Stimulated activated CD8-positive, alpha-beta memory T cell treated with anti-CD3 and anti-CD28 coated beads, Interleukin-4, amount 100 ng/mL, for 48 hours (primary cell): ENCODE results near the gene PHF13.
"Not testable (repeated sequence)": the region's sequence is repeated elsewhere in the genome, so short reads cannot be mapped to it uniquely, and the experiment has no call there.

Experiments used
- DNase-seq: peaks from one replicate; pipeline ENCODE4 v3.0.0-alpha.2; 2020

Gene PHF13

GRCh38 chr1:6587261-6588005, 26.1 kb upstream of the PHF13 start:
- DNase-seq, result no peak

GRCh38 chr1:6588128-6588892, 25.2 kb upstream of the PHF13 start:
- no peak for DNase-seq

GRCh38 chr1:6588893-6589520, 24.5 kb upstream of the PHF13 start:
- no peak for DNase-seq

DNA sequence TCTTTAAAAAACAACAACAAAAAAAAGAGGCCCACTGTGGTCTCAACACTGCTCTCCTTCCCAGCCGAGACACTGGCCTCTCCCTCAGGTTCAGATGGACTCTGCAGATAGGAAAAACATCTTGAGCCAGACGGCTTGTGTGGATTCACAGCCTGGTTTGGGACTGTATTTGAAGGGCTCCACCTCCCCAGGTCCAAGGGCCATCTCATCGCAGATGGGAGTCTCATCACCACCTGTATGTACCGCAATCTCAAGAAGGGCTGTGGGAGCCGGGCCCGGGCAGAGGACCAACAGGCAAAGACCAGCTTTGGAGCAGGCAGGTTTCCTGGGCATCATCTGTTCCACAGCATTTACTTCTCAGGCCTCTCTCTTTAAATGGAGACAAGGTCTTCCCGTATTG, 23.5 kb upstream of the PHF13 start:
- DNase-seq, result no peak

DNA sequence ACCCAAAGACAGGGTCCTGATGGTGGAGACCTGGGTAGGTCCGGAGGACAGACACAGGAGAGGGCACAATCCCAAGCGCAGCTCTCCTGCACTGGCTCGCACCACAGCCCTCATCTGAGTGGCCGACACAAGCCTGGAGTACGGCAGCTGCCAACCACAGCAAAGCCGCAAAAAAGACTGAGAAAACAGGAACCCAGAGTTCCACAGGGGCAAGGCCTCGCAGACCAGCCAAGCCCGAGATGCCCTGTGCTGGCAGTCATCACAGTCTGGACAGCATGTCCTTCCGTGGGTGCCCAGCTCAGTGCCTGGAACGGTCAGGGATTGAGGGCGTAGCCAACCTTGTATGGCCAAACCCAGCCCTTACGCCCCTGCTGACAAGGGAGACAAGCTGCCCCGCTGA, 22.3 kb upstream of the PHF13 start:
- DNase-seq, result no peak

GRCh38 chr1:6591644-6592043, 21.9 kb upstream of the PHF13 start:
- no peak for DNase-seq

GRCh38 chr1:6592441-6592840, 21.1 kb upstream of the PHF13 start:
- no peak for DNase-seq

DNA sequence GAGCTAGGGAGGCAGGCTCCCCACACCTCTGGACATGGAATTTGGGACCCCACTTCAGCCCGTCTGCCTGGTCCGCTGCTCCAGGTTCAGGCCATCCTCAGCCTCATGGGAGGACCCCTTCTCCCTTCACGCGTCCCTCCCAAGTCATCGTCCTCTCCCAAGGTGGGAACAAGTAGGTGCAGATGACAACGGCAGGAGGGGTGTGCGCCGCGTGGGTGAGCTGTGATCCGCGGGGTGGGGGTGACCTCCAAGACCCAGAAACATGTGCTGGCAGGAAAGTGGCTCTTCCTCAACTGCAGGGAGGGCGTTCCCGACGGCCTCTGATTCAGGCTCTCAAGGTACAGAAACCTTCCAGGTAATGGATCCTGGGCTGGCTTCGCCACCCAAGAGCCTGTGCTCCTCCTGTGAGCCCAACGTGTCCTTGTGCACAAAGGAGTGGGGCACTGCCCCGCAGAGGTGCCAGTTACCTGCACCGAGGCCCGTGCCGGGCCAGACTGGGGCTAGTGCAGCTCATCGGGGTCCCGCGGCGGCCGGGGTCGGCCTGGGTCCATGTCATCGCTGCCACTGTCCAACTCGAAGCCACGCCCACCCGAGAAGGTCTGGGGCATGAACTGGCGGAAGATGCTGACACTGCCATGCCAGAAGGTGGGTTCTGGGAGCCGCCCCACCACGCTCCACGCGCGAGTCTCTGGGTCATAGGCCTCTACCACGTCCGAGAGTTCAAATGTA, 20.5 kb upstream of the PHF13 start:
- no peak for DNase-seq

- no peak for DNase-seq
Observed at GRCh38 chr1:6593810-6594209, 19.7 kb upstream of the PHF13 start.

DNA sequence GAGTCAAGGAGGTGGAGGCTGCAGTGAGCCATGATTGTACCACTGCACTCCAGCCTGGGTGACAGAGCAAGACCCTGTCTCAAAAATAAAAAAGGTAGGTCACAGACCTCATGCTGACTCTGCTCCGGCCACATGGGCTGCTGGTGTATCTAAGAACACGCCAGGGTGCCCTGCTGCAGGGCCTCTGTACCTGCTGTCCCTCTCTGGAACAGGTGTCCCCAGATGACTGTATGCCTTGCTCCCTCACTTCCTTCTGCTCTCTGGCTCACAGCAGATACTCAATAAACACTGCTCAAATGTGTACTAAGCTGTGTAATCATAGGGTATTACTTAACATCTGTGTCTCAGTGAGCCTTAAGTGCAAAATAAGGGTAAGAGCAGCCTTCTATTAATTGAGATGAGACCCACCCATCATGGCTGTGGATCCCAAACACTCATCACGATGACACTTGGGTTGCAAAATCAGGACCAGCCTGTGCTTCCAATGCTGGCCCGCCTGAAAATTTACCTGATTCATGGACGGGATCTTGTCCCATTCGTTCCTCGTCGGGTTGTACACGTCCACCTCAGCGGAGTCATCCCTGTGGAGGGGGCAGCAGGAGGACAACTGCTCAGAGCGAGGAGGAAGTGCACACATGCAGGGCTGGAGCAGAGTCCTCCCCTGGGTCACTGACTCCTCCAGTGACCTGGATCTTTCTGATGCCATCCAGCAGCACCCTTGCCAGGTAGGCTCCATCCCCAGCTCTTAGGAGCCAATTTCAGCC, 18.4 kb upstream of the PHF13 start:
- no peak for DNase-seq

DNA sequence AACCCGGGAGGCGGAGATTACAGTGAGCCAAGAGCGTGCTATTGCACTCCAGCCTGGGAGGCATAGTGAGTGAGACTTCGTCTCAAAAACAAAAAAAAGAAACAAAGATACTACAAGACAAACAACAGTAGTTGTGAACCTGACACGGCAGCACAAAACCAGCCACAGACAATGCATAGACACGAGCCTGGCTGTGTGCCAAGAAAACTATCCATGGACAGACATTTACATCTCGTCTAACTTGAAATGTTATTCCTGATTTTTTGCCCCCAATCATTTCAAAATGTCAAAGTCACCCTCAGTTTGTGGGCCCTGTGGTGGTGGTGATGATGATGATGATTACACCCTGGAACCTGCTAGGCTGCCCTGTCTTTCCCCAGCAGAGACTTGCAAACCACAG, 17.2 kb upstream of the PHF13 start:
- no peak for DNase-seq

- no peak for DNase-seq
Observed at GRCh38 chr1:6596886-6597776, 16.4 kb upstream of the PHF13 start.

DNA sequence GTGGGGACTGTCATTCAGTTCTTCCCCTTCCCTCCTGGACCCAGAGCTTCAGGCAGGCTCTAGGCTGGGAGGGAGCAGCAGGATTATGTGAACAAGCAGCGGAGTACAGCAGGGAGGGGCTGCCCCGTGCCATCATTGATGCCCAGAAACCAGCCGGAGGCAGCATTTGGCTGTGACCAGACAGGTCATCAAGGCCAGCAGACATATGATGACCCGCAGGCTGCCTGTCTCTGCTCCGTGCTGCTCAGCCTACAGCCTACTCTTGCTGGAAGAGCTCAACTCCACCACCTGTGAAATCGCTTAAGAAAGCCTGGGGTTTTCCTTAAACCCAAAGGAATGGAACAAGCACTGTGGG, 15.8 kb upstream of the PHF13 start:
- no peak for DNase-seq

DNA sequence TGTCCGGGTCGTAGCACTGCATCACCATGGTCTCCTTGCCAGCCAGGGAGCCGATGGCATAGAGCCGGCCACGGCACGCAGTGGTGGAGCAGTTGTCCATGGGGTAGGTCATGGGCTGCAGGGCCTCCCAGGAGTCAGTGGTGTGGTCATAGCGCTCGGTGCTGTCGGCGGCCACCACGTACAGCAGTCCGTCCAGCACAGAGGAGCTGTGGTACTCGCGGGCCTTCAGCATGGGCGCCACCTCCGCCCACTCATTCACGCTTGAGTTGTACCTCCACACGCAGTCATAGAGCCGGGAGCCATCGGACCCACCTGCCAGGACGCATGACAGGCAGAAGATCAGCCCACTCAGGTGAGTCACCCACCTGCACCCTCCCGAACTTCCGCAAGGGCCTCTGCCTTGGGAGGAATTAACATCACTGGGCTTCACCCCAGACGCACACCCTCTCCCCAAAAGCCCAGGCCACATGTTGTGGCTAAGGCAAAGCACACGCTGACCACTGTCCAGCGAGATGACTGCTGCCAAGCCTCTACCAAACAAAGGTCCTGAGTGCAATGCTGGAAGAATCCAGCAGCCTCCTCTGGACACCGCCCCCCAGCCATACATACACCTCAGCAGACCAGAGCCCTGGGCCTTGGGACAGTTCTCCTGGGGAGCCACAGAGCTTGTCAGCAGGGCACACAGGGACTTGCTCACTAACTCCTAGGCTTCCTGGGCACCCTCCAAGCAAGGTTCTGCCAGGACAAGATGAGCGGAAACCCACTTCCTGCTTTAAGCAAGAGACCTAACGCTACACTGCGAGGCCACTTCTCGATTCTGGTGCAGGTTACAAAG, 14.2 kb upstream of the PHF13 start:
- peak; percentile 71 for DNase-seq

GRCh38 chr1:6599991-6600390, 13.5 kb upstream of the PHF13 start:
- not testable (repeated sequence) for DNase-seq

DNA sequence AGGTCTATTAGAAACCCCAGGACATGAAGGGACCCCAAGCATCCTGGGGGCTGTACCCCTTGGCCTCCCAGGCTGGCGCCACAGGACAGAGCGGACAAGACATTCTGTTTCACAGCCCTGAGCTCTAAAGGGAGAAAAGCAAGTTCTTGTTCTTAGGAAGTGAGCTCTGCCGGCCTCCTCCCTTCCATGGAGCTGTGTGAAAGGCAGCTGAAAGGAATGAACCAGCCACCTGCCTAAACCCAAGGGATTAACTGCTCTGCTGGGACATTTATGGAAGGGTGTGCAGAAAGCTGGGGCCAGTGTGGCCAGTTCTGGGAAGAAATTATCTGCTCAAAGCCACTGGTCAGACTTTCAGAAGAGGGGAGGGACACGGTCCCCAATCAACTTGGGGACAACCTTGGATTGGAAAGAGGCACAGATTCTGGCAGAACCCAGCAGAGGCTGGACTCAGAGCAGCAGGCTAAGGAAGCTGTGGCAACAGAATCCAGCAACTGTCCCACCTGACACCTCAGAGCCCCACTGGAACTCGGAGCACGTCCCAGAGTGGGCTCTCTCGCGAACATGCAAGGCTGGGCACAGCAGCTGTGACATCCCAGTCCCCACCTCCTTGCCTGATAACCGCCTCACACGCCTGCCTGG, 13.0 kb upstream of the PHF13 start:
- DNase-seq, result no peak

DNA sequence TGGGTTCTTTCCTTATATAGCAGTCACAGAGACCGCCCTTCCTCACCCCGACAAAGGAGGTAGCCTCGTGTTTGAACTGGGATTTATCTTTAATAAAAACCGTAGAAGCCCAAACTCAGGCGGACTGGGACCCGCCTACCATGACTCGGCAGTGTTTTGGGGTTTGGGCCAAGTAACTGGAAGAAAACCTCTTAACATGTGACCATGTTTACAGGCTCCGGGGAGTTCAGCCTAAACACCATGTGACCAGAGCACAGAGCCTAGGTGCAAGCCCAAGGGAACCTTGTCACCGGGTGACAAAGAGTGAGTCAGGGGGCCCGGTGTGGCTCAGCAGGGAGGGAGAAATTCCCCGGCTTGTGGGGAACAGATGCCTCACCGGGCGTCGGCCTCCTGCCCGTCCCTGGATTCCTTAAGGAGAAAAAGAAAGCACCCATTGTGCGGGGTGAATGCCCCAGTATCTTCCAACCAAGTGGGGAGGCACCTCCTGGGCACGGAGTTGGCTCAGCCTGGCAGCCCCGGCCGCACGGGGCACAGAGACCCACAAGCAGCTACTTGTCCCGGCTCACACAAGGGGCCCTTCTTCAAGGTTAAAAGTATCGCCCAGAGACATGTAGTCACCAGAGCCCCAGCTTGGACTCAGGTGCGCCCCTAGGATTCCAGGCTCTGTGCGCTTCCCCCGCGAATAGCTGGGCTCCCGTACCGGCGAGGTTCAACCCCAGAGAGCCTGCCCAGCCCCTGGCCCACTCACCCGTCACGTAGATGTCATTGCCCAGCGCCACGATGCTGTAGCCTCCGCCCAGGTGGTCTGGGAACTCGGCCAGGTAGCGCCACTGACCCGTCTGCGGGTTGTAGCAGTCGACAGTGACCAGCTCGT, 12.2 kb upstream of the PHF13 start:
- peak; percentile 88 for DNase-seq

GRCh38 chr1:6601923-6602668, 11.4 kb upstream of the PHF13 start:
- peak; percentile 48 for DNase-seq
